AG04450 (cell line): ENCODE data around the gene CAB39L. TPM values are rescaled to one million over a fixed set of nuclear protein-coding genes. Genes with fewer than 3 reads are reported as not detected.

ENCODE experiments used
- CTCF ChIA-PET: fragments of 300-600, 350-600 bp; formaldehyde crosslinking; extraction: SDS; loops from one replicate; lab custom pipeline; 2022; ENCODE audit warnings: antibody characterized with exemption, inconsistent platforms; lab: Charles Lee
- POLR2A ChIA-PET: fragments of 350-600 bp; formaldehyde crosslinking; extraction: SDS; loops from one replicate; lab custom pipeline; 2021; ENCODE audit warnings: antibody characterized with exemption, inconsistent platforms; lab: Yijun Ruan, JAX
- DNase-seq: peaks from one replicate; pipeline ENCODE4 v3.0.0-alpha.2; 2011; ENCODE audit warnings: low read depth, low spot score
- H3K27ac ChIP-seq: one replicate; pipeline ENCODE4 v1.5.1; 2012; ENCODE audit warnings: low read depth, low read length, control low read depth
- H3K27me3 ChIP-seq: one replicate; pipeline ENCODE4 v1.6.0; 2012; ENCODE audit warnings: low read length; ENCODE audit not compliant: control insufficient read depth, insufficient read depth
- H3K4me3 ChIP-seq: 2 replicates; pipeline ENCODE4 v1.5.1; 2011; ENCODE audit warnings: mild to moderate bottlenecking, low read depth, low read length, control low read depth
- H3K9me3 ChIP-seq: 2 replicates; pipeline ENCODE4 v1.5.1; 2012; ENCODE audit warnings: low read length; ENCODE audit not compliant: control insufficient read depth, insufficient read depth
- polyA minus RNA-seq: library from RNA; depleted of rRNA, polyadenylated mRNA; stranded (reverse); fragments of >200 nt; gene quantifications from 2 replicates; pipeline ENCODE4 v1.2.3, GENCODE V29; 2011; rRNA and poly(A)+ RNA removed
- polyA plus RNA-seq: library from polyadenylated mRNA; depleted of rRNA; stranded (reverse); fragments of >200 nt; gene quantifications from 2 replicates; pipeline ENCODE4 v1.2.3, GENCODE V29; 2011; rRNA removed
- TF ChIP-seq, protein P1 (sequence below): IDR thresholded peaks from 2 replicates; pipeline ENCODE4 v1.5.1; 2011; ENCODE audit warnings: low read depth, low read length, control low read depth, inconsistent platforms

Gene CAB39L
- polyA plus RNA-seq (21.2 and 26.3 TPM in 2 replicates), polyA minus RNA-seq (20.3 and 24.5 TPM in 2 replicates)

DNA sequence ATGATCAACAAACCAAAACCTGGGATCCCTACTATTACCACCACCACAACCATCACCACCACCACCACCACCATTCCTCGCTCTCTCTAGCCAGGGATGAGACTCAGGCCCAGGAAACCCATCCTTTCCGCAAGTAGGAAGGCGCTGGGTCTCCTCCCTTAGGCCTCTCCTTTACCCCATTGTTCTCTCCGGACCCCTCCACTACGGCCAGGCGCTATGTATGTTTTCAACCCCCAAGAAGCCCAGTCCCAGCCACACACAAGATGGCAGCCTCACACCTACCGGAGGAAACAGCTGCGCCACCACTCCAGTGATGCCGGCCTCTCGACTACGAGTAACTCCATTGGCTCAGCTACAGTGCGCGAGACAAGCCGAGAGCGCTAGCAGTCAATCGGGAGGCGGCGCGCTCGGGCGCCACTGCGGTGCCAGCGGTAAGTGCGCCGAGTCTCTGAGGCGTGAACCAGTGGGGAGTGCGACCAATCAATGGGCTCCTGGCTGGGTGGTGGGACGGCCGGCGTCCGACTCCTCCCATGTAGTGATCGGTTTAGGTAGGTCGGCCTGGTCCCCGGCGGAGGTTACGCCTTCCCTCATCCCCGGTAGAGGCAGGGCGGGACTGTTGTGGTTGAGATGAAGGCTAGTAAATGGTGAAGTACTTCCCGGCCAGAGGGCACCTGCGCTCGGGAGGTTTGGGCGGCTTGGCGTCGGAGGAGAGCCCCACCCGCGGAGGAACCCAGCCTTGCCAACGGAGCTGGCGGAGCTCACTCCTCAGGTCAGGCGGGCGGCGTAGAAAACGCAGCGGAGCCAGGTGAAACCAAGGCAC lies at the start of gene CAB39L, which contains the start of gene SETDB2:
CAB39L (minus strand) TSS at position 361 of the 820 bp plus-strand sequence. CDS start 61,154 bp downstream, outside the sequence.
SETDB2 (plus strand) TSS at position 571 of the 820 bp plus-strand sequence. CDS start 7,620 bp downstream, outside the sequence.
- TF ChIP-seq, protein P1, sequence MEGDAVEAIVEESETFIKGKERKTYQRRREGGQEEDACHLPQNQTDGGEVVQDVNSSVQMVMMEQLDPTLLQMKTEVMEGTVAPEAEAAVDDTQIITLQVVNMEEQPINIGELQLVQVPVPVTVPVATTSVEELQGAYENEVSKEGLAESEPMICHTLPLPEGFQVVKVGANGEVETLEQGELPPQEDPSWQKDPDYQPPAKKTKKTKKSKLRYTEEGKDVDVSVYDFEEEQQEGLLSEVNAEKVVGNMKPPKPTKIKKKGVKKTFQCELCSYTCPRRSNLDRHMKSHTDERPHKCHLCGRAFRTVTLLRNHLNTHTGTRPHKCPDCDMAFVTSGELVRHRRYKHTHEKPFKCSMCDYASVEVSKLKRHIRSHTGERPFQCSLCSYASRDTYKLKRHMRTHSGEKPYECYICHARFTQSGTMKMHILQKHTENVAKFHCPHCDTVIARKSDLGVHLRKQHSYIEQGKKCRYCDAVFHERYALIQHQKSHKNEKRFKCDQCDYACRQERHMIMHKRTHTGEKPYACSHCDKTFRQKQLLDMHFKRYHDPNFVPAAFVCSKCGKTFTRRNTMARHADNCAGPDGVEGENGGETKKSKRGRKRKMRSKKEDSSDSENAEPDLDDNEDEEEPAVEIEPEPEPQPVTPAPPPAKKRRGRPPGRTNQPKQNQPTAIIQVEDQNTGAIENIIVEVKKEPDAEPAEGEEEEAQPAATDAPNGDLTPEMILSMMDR, result peak; percentile 43
- no peaks in the 10 kb centered on the region for H3K27me3 ChIP-seq
- ChIA-PET POLR2A (interaction anchor here (0.6 to 2.3 kb wide), 10 partner anchors 10 to 416 kb away, joined by 3 to 34 read pairs (median 4); partner anchors contain the start of genes CDADC1 and PHF11), CTCF (interaction anchor here (0.9 to 1.4 kb wide), 6 partner anchors 11 to 204 kb away, joined by 3 to 6 read pairs (median 4); no protein-coding TSS in a partner anchor)
- H3K9me3 ChIP-seq, result peaks cover 2% of the 10 kb centered on the region; the same call in 1 of the 2 replicates
- H3K27ac ChIP-seq, result peak within 1 kb of the TSS; percentile 97
- peak; percentile 98 for DNase-seq
- H3K4me3 ChIP-seq, result peak within 1 kb of the TSS; percentile 93

DNA sequence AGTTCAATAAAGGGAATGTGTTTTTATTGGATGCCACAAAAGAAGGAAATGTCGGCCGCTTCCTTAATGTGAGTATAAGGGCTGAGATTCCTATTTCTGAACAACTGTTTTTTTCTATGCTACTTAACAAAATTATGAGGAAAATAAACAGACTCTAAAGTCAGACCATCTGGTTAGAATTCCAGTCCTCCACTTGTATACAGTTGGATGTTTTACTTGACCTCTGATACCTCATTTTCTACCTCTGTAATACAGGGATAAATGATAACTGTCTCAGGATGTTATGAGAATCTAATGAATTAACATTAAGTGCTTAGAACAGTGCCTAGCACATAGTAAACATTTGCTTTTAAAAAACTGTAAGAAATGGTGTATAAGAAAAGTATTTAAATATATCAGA lies 44.7 kb upstream of the CAB39L start:
- Histone ChIP-seq H3K4me3 (no peak overlapping the region), H3K27me3 (no peaks in the 10 kb centered on the region), H3K27ac (no peak overlapping the region), H3K9me3 (no peaks in the 10 kb centered on the region)
- ChIA-PET POLR2A (no interaction called here), CTCF (no interaction called here)
- TF ChIP-seq, protein P1, result no peak
- DNase-seq, result no peak

DNA sequence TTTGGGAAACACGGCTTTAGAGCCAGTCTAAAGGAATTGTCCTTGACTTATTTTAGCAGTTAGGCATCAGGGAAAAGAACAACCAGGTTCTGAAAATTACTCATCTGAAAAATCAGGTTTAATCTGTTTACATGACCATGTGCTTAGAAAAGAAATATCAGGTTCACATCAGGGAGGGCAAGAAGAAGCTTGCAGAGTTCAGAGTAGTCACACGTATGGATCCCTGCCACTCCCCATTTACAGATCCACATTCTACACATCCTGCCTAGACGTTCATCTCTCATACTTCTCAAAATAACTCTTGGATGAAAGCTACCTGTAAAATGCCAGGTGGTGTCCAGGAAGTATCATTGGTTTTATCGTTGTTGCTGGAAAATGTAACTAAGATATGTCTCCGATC lies 37.9 kb upstream of the CAB39L start:
- CTCF ChIA-PET, result interaction anchor here (0.6 to 1.0 kb wide), 2 partner anchors 26 to 127 kb away, joined by 3 read pairs; no protein-coding TSS in a partner anchor

DNA sequence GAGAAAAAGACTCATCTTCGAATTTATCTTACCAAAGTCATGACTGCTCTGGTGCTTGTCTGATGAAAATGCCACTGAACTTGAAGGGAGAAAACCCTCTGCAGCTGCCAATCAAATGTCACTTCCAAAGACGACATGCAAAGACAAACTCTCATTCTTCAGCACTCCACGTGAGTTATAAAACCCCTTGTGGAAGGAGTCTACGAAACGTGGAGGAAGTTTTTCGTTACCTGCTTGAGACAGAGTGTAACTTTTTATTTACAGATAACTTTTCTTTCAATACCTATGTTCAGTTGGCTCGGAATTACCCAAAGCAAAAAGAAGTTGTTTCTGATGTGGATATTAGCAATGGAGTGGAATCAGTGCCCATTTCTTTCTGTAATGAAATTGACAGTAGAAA lies 32.7 kb upstream of the CAB39L start:
- H3K9me3 ChIP-seq, result no peaks in the 10 kb centered on the region
- TF ChIP-seq, protein P1, result no peak
- ChIA-PET POLR2A (no interaction called here), CTCF (interaction anchor here (0.9 kb wide), 1 partner anchor 19 kb away, joined by 3 read pairs; no protein-coding TSS in a partner anchor)
- no peaks in the 10 kb centered on the region for H3K27me3 ChIP-seq
- DNase-seq, result no peak
- H3K27ac ChIP-seq, result no peak overlapping the region
- H3K4me3 ChIP-seq, result no peak overlapping the region

More for the DNA sequence above, 37.9 kb upstream of the CAB39L start:
- no peak for DNase-seq
- Histone ChIP-seq H3K4me3 (no peak overlapping the region), H3K9me3 (no peaks in the 10 kb centered on the region), H3K27ac (no peak overlapping the region), H3K27me3 (no peaks in the 10 kb centered on the region)
- POLR2A ChIA-PET, result no interaction called here
- TF ChIP-seq, protein P1, result no peak
